ENCODE measurements around the gene ZKSCAN8.

The ZKSCAN8 gene

GRCh38 chr6:28203201-28203600 lies 61.5 kb downstream of the ZKSCAN8 start:
- H3K27me3 ChIP-seq (ENCODE audit: insufficient read depth, poor library complexity, severe bottlenecking), result no peaks in the 10 kb centered on the region
- no peak overlapping the region for H3K4me3 ChIP-seq (replicated peaks; ENCODE audit: insufficient read depth, low read length)
- no peak for DNase-seq (ENCODE audit: low read depth in 1 of 2, low spot score in 1 of 2)
- H3K27ac ChIP-seq (replicated peaks), result no peak overlapping the region
- TF ChIP-seq GABPA (IDR thresholded peaks at IDR 0.05; ENCODE audit: low read depth) (no peak), SPI1 (IDR thresholded peaks at IDR 0.05; ENCODE audit: borderline replicate concordance, low read depth) (no peak), CTCF (IDR thresholded peaks at IDR 0.05; ENCODE audit: insufficient read depth, low read length) (no peak), REST (IDR thresholded peaks at IDR 0.05; ENCODE audit: insufficient replicate concordance, low read depth) (no peak), POLR2AphosphoS5 (IDR thresholded peaks at IDR 0.05; ENCODE audit: low read depth) (no peak)

GRCh38 chr6:28205879-28206278 lies 64.2 kb downstream of the ZKSCAN8 start:
- Histone ChIP-seq H3K4me3 (replicated peaks; ENCODE audit: insufficient read depth, low read length) (no peak overlapping the region), H3K27ac (replicated peaks) (no peak overlapping the region), H3K27me3 (ENCODE audit: insufficient read depth, poor library complexity, severe bottlenecking) (no peaks in the 10 kb centered on the region)
- DNase-seq (ENCODE audit: low read depth in 1 of 2, low spot score in 1 of 2), result peak in 1 of 2 experiments; percentile 42
- TF ChIP-seq SPI1 (IDR thresholded peaks at IDR 0.05; ENCODE audit: borderline replicate concordance, low read depth) (no peak), POLR2AphosphoS5 (IDR thresholded peaks at IDR 0.05; ENCODE audit: low read depth) (no peak), CTCF (IDR thresholded peaks at IDR 0.05; ENCODE audit: insufficient read depth, low read length) (no peak), REST (IDR thresholded peaks at IDR 0.05; ENCODE audit: insufficient replicate concordance, low read depth) (no peak), GABPA (IDR thresholded peaks at IDR 0.05; ENCODE audit: low read depth) (no peak)

- Histone ChIP-seq H3K27me3 (ENCODE audit: insufficient read depth, poor library complexity, severe bottlenecking) (no peaks in the 10 kb centered on the region), H3K27ac (replicated peaks) (no peak overlapping the region), H3K4me3 (replicated peaks; ENCODE audit: insufficient read depth, low read length) (no peak overlapping the region)
- no peak for DNase-seq (ENCODE audit: low read depth in 1 of 2, low spot score in 1 of 2)
- TF ChIP-seq REST (IDR thresholded peaks at IDR 0.05; ENCODE audit: insufficient replicate concordance, low read depth) (no peak), GABPA (IDR thresholded peaks at IDR 0.05; ENCODE audit: low read depth) (no peak), POLR2AphosphoS5 (IDR thresholded peaks at IDR 0.05; ENCODE audit: low read depth) (no peak), CTCF (IDR thresholded peaks at IDR 0.05; ENCODE audit: insufficient read depth, low read length) (no peak), SPI1 (IDR thresholded peaks at IDR 0.05; ENCODE audit: borderline replicate concordance, low read depth) (no peak)
Observed at GRCh38 chr6:28206527-28206926, 64.8 kb downstream of the ZKSCAN8 start.
